ENCODE data around the gene LMNB1.
A peak's percentile ranks its signal among the peaks of the same experiment; 100 is the strongest.
"Not testable (repeated sequence)": the region's sequence is repeated elsewhere in the genome, so short reads cannot be mapped to it uniquely, and the experiment has no call there.

Gene LMNB1

DNA sequence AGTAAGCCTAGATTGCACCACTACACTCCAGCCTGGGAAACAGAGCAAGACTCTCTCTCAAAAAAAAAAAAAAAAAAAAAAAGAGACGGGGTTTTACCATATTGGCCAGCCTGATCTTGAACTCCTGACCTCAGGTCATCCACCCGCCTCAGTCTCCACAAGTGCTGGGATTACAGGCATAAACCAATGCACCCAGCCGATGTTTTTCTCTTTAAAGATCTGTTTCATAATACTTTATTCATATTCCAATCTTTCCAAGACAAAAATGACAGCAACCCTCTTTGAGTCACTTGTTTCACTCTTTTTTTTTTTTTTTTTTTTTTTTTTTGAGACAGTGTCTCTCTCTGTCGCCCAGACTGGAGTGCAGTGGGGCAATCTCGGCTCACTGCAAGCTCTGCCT lies 13.6 kb upstream of the LMNB1 start:
- H3K4me3 ChIP-seq (ENCODE audit: low read length), result no peak overlapping the region

DNA sequence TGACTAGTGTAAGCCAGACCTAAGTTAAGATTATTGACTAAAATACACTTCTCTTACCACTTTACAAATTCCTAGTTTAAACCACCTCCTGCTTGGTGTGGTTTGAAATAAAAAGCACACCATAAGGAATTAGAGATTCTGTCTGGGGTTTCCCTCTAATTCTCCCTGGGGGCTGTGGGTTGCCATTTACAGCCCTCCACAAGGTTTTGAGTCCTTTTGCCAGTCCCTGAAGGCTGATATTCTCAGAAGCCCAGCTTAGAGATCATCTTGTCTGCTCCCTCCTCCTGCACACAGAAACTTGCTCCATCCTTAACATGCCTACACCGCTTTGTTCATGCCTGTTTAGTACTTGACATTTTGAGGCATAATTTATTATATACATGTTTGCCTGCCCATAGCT lies 7.2 kb upstream of the LMNB1 start:
- no peak overlapping the region for H3K4me3 ChIP-seq (ENCODE audit: low read length)
- TF ChIP-seq ZNF274 (IDR thresholded peaks at IDR 0.05; ENCODE audit: low read depth, low read length), result no peak

More for the DNA sequence above, 13.6 kb upstream of the LMNB1 start:
- TF ChIP-seq ZNF274 (IDR thresholded peaks at IDR 0.05; ENCODE audit: low read depth, low read length), result no peak

DNA sequence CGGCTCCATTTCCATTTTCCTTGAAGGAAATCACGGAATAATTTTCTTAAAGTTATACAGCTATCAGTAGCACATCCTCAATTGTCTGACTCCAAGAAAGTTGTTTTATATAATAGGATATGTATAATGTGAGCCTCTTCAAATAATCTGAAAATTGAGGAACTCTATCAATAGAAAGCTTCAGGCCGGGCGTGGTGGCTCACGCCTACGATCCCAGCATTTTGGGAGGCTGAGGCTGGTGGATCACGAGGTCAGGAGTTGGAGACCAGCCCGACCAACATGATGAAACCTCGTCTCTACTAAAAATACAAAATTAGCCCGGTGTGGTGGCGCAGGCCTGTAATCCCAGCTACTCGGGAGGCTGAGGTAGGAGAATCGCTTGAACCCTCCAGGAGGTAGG lies 3.4 kb upstream of the LMNB1 start:
- not testable (repeated sequence) for H3K4me3 ChIP-seq (ENCODE audit: low read length)

DNA sequence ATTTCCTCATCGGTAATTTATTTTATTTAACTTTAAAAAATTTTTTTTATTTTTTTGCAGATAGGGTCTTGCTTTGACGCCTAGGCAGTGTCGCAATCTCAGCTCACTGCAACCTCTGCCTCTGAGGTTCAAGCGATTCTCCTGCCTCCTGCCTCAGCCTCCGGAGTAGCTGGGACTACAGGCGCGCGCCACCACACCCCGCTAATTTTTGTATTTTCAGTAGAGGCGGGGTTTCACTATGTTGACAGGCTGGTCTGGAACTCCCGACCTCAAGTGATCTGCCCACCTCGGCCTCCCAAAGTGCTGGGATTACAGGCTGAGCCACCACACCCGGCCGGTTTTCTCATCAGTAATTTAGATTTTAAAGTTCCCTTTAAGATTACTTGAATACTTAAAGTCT lies 2.3 kb upstream of the LMNB1 start:
- H3K4me3 ChIP-seq (ENCODE audit: low read length), result not testable (repeated sequence)

DNA sequence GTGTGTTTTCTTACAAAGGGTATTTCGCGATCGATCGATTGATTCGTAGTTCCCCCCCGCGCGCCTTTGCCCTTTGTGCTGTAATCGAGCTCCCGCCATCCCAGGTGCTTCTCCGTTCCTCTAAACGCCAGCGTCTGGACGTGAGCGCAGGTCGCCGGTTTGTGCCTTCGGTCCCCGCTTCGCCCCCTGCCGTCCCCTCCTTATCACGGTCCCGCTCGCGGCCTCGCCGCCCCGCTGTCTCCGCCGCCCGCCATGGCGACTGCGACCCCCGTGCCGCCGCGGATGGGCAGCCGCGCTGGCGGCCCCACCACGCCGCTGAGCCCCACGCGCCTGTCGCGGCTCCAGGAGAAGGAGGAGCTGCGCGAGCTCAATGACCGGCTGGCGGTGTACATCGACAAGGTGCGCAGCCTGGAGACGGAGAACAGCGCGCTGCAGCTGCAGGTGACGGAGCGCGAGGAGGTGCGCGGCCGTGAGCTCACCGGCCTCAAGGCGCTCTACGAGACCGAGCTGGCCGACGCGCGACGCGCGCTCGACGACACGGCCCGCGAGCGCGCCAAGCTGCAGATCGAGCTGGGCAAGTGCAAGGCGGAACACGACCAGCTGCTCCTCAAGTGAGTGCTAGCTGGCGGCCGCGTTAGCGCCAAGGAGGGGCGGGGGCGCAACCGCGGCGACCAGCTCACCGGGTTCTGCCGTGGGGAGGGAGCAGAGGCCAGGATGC lies 480 bp downstream of the LMNB1 start:
- H3K4me3 ChIP-seq (ENCODE audit: low read length), result peak overlapping the region; percentile 78
- TF ChIP-seq ZNF274 (IDR thresholded peaks at IDR 0.05; ENCODE audit: low read depth, low read length), result no peak

DNA sequence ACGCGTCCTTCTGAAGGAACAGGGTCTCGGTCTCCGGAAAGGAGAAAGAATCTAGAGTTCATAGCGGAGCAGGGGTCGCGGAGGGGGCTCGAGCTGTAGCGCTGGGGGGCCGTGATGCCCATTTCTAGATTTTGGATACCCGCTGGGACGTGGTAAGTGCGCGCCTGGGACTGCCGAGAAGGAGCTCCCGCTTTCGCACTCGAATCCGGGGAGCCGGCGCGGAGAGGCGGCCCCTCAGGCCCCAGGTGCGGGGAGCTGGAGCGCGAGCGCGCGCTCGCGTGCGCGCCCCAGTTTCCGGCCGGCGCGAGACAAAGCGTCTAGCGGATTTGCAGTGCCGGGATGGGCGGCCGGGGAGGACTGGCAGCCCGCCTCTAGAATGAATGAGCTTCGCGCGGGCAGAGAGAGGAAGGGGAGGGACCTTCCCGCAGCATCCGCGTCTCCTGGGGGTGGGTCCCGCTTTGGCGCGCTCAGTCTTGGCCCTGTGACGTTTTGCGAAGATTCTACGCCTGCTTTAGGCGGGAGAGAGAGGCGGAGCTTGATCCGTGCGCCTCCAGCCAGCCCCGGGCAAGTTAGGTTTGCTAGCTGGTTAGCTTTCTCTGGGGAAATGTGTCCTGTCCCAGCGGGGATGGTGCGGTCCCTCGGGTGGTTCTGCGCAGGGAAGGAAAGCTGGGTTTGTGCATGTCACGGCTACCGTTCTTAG lies 1.2 kb downstream of the LMNB1 start:
- peak overlapping the region; percentile 78 for H3K4me3 ChIP-seq (ENCODE audit: low read length)
- TF ChIP-seq ZNF274 (IDR thresholded peaks at IDR 0.05; ENCODE audit: low read depth, low read length), result no peak

DNA sequence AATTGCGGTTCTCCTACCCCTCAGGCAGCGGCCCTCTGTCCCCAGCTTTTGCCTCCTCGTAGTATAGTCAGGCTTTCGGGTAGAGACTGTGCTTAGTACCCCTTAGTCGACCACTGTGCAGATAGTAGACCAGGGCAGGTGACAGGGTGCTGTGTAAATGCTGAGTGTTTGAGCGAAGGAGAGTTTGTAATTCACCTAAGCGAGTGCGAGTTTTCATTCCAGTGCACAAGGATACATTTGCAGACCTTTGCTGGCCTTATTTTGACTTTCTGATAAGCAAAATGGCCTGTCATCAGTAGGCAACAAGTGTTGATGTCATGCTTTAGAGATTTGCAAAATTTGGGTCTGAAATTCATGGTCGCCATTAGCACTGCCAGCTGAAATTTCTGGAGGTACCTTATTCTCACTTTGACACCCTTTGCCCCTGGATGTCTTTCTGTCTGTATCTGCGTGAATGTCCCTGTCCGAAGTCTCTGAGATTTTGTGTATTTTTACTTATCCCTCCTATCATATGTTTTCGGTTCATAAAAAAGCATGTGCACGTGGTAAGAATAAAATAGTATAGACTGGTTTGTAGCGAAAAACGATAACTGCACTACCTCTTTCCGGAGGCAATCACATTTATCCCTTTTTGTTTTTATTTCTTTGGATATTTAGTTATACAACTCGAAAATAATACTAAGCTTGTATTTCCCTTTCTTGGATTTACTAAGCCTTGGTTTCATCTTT lies 1.9 kb downstream of the LMNB1 start:
- H3K4me3 ChIP-seq (ENCODE audit: low read length), result peak overlapping the region; percentile 78
- no peak for TF ChIP-seq ZNF274 (IDR thresholded peaks at IDR 0.05; ENCODE audit: low read depth, low read length)

DNA sequence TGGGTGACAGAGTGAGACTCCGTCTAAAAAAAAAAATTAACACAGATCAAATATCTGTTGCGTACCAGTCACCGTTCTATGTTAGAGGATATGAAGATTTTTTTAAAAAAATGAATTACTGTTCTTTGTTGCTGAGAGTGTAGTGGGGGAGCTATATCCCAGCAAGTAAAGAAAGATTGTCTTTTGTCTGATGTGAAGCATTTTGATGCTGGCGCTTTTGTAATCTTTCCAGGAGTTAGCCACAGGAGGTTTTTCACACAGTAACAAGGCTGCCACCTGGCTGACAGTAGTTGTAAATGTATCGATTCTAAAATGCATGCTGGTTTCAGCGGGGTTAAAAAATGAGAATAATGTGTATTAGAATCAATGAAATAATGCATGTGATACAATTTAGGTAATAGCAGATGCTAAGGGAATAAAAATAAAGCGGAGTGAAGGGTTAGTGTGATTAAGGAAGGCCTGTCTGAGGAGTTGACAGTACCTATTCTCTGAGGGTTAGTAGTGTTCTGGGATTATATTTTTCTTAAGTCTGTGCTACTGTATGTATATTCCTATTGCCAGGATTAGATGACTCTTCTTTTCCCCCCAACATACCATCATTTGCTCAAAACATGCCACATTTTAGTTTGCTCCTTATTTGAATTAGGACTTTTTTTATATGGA lies 3.4 kb downstream of the LMNB1 start:
- peak overlapping the region; percentile 78 for H3K4me3 ChIP-seq (ENCODE audit: low read length)

DNA sequence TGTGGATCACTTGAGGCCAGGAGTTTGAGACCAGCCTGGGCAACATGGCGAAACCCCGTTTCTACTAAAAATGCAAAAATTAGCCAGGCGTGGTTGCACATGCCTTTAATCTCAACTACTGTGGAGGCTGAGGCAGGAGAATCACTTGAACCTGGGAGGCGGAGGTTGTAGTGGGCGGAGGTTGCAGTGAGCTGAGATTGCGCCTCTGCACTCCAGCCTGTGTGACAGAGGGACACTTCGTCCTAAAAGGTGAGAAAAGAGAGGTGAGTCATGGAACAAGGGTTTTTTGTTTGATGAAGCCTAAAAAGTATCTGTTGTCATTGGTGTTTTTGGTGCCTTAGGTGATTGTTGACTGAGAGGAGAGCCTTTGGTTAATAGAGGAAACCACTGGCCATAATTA lies 11.5 kb downstream of the LMNB1 start:
- H3K4me3 ChIP-seq (ENCODE audit: low read length), result not testable (repeated sequence)

More for the DNA sequence above, 3.4 kb downstream of the LMNB1 start:
- no peak for TF ChIP-seq ZNF274 (IDR thresholded peaks at IDR 0.05; ENCODE audit: low read depth, low read length)

DNA sequence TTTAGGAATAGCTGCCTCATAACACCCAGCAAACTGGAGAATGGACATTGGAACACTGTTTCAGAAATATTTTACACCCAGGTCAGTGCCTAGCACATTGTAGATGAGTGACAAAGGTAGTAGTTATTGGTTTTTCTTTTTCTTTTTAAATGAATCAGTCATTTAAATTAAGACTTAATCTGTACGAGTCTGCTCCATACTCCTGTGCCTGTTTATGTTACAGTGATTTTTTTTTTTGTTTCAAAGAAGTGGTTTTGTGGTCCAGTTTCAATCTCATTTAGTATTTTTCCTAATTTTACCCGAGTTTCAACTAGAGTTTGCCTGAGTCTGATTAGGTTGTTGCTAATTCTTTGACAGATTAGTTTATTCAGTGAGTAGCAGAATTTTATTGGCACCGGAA lies 16.2 kb downstream of the LMNB1 start:
- TF ChIP-seq ZNF274 (IDR thresholded peaks at IDR 0.05; ENCODE audit: low read depth, low read length), result no peak
- no peak overlapping the region for H3K4me3 ChIP-seq (ENCODE audit: low read length)

DNA sequence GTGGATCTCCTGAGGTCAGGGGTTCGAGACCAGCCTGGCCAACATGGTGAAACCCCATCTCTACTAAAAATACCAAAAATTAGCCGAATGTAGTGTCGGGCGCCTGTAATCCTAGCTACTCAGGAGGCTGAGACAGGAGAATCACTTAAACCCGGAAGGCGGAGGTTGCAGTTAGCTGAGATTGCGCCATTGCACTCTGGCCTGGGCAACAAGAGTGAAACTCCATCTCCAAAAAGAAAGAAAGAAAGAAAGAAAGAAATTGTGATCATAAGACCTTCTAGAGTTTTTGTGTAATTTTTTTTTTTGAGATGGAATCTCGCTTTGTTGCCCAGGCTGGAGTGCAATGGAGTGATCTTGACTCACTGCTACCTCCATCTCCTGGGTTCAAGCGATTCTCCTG lies 16.7 kb downstream of the LMNB1 start:
- H3K4me3 ChIP-seq (ENCODE audit: low read length), result not testable (repeated sequence)

DNA sequence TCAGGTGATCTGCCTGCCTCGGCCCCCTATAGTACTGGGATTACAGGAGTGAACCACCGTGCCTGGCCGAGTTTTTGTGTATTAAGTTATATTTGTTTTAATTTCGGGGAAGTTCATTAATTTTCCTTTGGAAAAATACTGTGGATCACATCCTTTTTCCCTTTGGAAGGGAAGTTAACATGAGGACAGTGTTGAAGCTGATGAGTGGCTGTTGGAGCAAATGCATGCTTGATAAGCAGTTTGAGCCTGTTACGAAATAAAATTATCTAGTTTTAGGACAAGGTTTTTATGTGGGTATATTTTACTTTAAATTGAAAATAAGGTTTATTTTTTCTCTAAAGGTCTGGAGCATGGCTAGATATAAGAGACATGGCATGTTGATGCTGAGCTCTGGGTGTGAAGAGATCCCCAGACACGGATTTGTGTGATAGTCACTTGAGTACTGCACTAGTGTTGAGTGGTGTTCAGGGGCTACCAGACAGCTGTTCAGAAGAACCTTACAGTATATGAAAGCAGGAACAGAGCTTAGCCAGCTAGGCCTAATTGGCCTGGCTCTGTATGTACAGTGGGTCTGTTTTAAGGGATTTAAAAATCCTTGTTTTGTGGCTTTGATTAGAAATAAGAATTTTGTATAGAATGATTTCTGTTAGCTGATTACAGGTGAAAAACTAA lies 17.4 kb downstream of the LMNB1 start:
- TF ChIP-seq ZNF274 (IDR thresholded peaks at IDR 0.05; ENCODE audit: low read depth, low read length), result no peak
- no peak overlapping the region for H3K4me3 ChIP-seq (ENCODE audit: low read length)

DNA sequence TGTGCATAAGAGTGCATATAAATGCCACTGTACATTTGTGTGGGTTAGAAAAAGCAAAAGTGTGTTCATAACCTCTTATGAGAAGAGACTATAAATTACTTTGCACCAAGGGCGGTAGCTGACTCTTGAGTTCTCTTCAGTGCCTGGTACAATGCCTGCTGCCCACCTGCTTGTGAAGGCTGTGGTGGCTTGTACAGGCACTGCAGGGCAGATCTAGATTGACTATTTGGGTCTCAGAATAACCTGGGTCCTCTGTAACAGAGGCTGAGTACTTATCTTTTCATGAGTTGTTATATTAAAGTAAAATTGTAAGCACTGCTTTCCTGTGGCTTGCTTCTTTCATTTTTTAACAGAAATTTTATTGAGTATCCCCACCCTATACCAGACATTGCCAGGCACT lies 22.8 kb downstream of the LMNB1 start:
- TF ChIP-seq ZNF274 (IDR thresholded peaks at IDR 0.05; ENCODE audit: low read depth, low read length), result no peak
- H3K4me3 ChIP-seq (ENCODE audit: low read length), result no peak overlapping the region
